GM23338 (cell line): Measurements from ENCODE around the gene SKIC8. TPM values are rescaled to one million over a fixed set of nuclear protein-coding genes. Genes with fewer than 3 reads are reported as not detected.

Experiments used
- ATAC-seq: fragments of 200-7000 bp; cut with Tn5 transposase; 3 replicates; pipeline ENCODE4 v1.9.1; 2020
- DNase-seq: peaks from one replicate; pipeline ENCODE4 v3.0.0-alpha.2; 2015; ENCODE audit warnings: low spot score
- H2AFZ ChIP-seq: fragments of 200-600 bp; sonication (generic); 2 replicates; pipeline ENCODE4 v1.8.0; 2016; ENCODE audit warnings: antibody characterized with exemption, mild to moderate bottlenecking, moderate library complexity
- H3F3A ChIP-seq: fragments of 200-600 bp; sonication (generic); replicated peaks from 2 replicates; pipeline ENCODE4 v1.8.0; 2017; ENCODE audit warnings: antibody characterized with exemption, mixed run types, low read depth
- H3K27ac ChIP-seq: fragments of 200-600 bp; sonication (generic); 2 replicates; pipeline ENCODE4 v1.6.1; 2016; ENCODE audit warnings: low read depth
- H3K27me3 ChIP-seq: fragments of 200-600 bp; sonication (generic); 2 replicates; pipeline ENCODE4 v1.8.0; 2016; ENCODE audit warnings: mild to moderate bottlenecking, mixed run types, moderate library complexity; ENCODE audit not compliant: insufficient read depth
- H3K36me3 ChIP-seq: fragments of 200-600 bp; sonication (generic); 2 replicates; pipeline ENCODE4 v1.8.0; 2016; ENCODE audit warnings: mild to moderate bottlenecking; ENCODE audit not compliant: insufficient read depth
- H3K4me1 ChIP-seq: fragments of 200-600 bp; sonication (generic); 2 replicates; pipeline ENCODE4 v1.8.0; 2016; ENCODE audit warnings: mild to moderate bottlenecking, moderate library complexity; ENCODE audit not compliant: insufficient read depth
- H3K4me2 ChIP-seq: fragments of 200-600 bp; sonication (generic); 2 replicates; pipeline ENCODE4 v1.7.1; 2017; ENCODE audit warnings: mixed run types
- H3K4me3 ChIP-seq: fragments of 200-600 bp; sonication (generic); 2 replicates; pipeline ENCODE4 v1.6.1; 2016; ENCODE audit warnings: mixed run types
- H3K79me2 ChIP-seq: fragments of 200-600 bp; sonication (generic); replicated peaks from 2 replicates; pipeline ENCODE4 v1.8.0; 2017; ENCODE audit warnings: mild to moderate bottlenecking; ENCODE audit not compliant: insufficient read depth
- H3K9me2 ChIP-seq: fragments of 200-600 bp; sonication (generic); 2 replicates; pipeline ENCODE4 v1.8.0; 2017; ENCODE audit not compliant: insufficient read depth
- H4K20me1 ChIP-seq: fragments of 200-600 bp; sonication (generic); replicated peaks from 2 replicates; pipeline ENCODE4 v1.8.0; 2017; ENCODE audit warnings: mild to moderate bottlenecking; ENCODE audit not compliant: insufficient read depth
- H3K27ac Mint-ChIP-seq: 2 replicates; pipeline ENCODE4 v1.8.0; 2020; ENCODE audit warnings: inconsistent platforms, mild to moderate bottlenecking, moderate library complexity, mixed read lengths
- H3K27me3 Mint-ChIP-seq: 3 replicates; pipeline ENCODE4 v1.8.0; 2022; ENCODE audit warnings: low read depth, mild to moderate bottlenecking, moderate library complexity, mixed read lengths, inconsistent platforms; ENCODE audit not compliant: insufficient read depth, poor library complexity
- H3K36me3 Mint-ChIP-seq: 3 replicates; pipeline ENCODE4 v1.8.0; 2021; ENCODE audit warnings: low read depth, mild to moderate bottlenecking, inconsistent platforms, moderate library complexity, mixed read lengths
- H3K4me1 Mint-ChIP-seq: 3 replicates; pipeline ENCODE4 v1.8.0; 2020; ENCODE audit warnings: mild to moderate bottlenecking, inconsistent platforms, mixed read lengths
- H3K4me3 Mint-ChIP-seq: 3 replicates; pipeline ENCODE4 v1.8.0; 2021; ENCODE audit warnings: moderate library complexity, mild to moderate bottlenecking, inconsistent platforms, mixed read lengths
- H3K9me3 Mint-ChIP-seq: 3 replicates; pipeline ENCODE4 v1.8.0; 2020; ENCODE audit warnings: moderate library complexity, mild to moderate bottlenecking, inconsistent platforms, mixed read lengths
- CREB1 ChIP-seq: fragments of 250-450 bp; sonication (Bioruptor Pico); IDR thresholded peaks from 2 replicates; pipeline ENCODE4 v1.5.0; 2020; ENCODE audit warnings: low read depth, mild to moderate bottlenecking, moderate library complexity
- CTCF ChIP-seq, 2 experiments: fragments of 200-600 bp in 1 of 2; sonication (generic) in 1 of 2; conservative IDR thresholded peaks; 2 replicates each; pipeline versions ENCODE4 v1.5.1 to v1.6.1; 2016 to 2017; ENCODE audit warnings: antibody characterized with exemption in 2 of 2, low read depth in 2 of 2, mild to moderate bottlenecking in 2 of 2, moderate library complexity in 1 of 2
- ETS1 ChIP-seq: IDR thresholded peaks from 2 replicates; pipeline ENCODE4 v1.6.1; 2016; ENCODE audit warnings: antibody characterized with exemption
- EZH2 ChIP-seq: fragments of 200-600 bp; sonication (generic); IDR thresholded peaks from one replicate; pipeline ENCODE4 v1.8.0; 2017; ENCODE audit warnings: antibody characterized with exemption, mild to moderate bottlenecking, low read depth; ENCODE audit not compliant: unreplicated experiment
- EZH2phosphoT487 ChIP-seq: fragments of 200-600 bp; sonication (generic); IDR thresholded peaks from one replicate; pipeline ENCODE4 v1.8.1; 2018; ENCODE audit warnings: antibody characterized with exemption; ENCODE audit not compliant: unreplicated experiment
- JUNB ChIP-seq: IDR thresholded peaks from one replicate; pipeline ENCODE4 v1.6.1; 2016; ENCODE audit warnings: antibody characterized with exemption; ENCODE audit not compliant: unreplicated experiment
- NANOG ChIP-seq: IDR thresholded peaks from 2 replicates; pipeline ENCODE4 v1.6.1; 2016; ENCODE audit warnings: antibody characterized with exemption, borderline replicate concordance
- POLR2AphosphoS5 ChIP-seq: IDR thresholded peaks from 2 replicates; pipeline ENCODE4 v1.6.1; 2016; ENCODE audit warnings: antibody characterized with exemption, low read depth
- STAT1 ChIP-seq: IDR thresholded peaks from one replicate; pipeline ENCODE4 v1.6.1; 2016; ENCODE audit warnings: antibody characterized with exemption; ENCODE audit not compliant: unreplicated experiment
- ZNF114 ChIP-seq: fragments of 250-450 bp; sonication (Bioruptor Pico); IDR thresholded peaks from 2 replicates; pipeline ENCODE4 v1.5.0; 2020; ENCODE audit warnings: mild to moderate bottlenecking, moderate library complexity
- ZNF331 ChIP-seq: fragments of 250-450 bp; sonication (Bioruptor Pico); IDR thresholded peaks from 2 replicates; pipeline ENCODE4 v1.5.0; 2020; ENCODE audit warnings: low read depth, mild to moderate bottlenecking, moderate library complexity
- ZNF462 ChIP-seq: fragments of 250-450 bp; sonication (Bioruptor Pico); IDR thresholded peaks from 2 replicates; pipeline ENCODE4 v1.5.0; 2020; ENCODE audit warnings: mild to moderate bottlenecking, moderate library complexity
- polyA plus RNA-seq: library from polyadenylated mRNA; unstranded; fragments of >200 nt; fragmentation: Nextera tagmentation; extraction: Ambion mirVana; gene quantifications from 2 replicates; pipeline ENCODE4 v1.2.1, GENCODE V29; 2016
- total RNA-seq: library from RNA; depleted of rRNA; stranded (reverse); fragments of >200 nt; shearing (Covaris generic); gene quantifications from 2 replicates; pipeline ENCODE4 v1.2.3, GENCODE V29; 2014
- TF ChIP-seq, protein P1 (sequence below): IDR thresholded peaks from one replicate; pipeline ENCODE4 v1.6.1; 2018; ENCODE audit warnings: antibody characterized with exemption; ENCODE audit not compliant: unreplicated experiment

The SKIC8 gene
- total and polyA plus RNA-seq, 2 experiments from 2014 or later: 59.4 to 73.8 TPM

DNA sequence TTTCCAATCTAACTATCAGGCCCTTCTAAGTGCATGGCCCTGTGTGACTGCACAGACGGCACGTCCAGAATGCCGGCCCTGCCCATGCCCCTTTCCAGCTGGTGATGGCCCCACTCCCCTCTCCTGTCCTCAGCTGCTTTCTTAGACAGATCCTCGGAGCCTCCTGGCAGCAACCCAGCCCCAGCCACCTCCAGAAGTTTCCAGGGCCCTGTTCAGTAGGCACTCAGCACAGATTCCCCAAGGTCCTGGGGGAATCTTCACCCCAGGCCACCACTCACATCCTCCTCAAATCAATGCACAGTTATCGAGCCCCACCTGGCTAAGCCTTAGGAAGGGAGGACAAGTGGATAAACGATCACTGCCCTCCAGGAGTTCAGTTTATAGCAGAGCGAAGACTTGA, 39.4 kb upstream of the SKIC8 start:
- H3K36me3 Mint-ChIP-seq: peaks cover 17% of the 10 kb centered on the region
- no peak overlapping the region for H3K27ac ChIP-seq
- H3K9me3 Mint-ChIP-seq: no peaks in the 10 kb centered on the region
- H3K4me1 Mint-ChIP-seq: peaks cover 28% of the 10 kb centered on the region
- no peaks in the 10 kb centered on the region; the same call in 1 of the 2 replicates for H4K20me1 ChIP-seq
- H3K4me1 ChIP-seq: peaks cover 15% of the 10 kb centered on the region
- 0 out of 2 replicates have a peak, but pooled peaks cover 4% of the 10 kb centered on the region for H3F3A ChIP-seq
- peak overlapping the region; percentile 83; the same call in 1 of the 3 replicates for H3K4me3 Mint-ChIP-seq
- DNase-seq: no peak
- no peak overlapping the region for H3K4me3 ChIP-seq
- peaks cover 38% of the 10 kb centered on the region for H3K27me3 ChIP-seq
- no peak overlapping the region for H2AFZ ChIP-seq
- ATAC-seq: no peak
- 0 out of 2 replicates have a peak, but pooled peaks cover 7% of the 10 kb centered on the region for H3K9me2 ChIP-seq
- peaks cover 28% of the 10 kb centered on the region for H3K27me3 Mint-ChIP-seq
- no peaks in the 10 kb centered on the region; the same call in 1 of the 2 replicates for H3K79me2 ChIP-seq
- no peak overlapping the region for H3K27ac Mint-ChIP-seq
- H3K4me2 ChIP-seq: 0 out of 2 replicates have a peak overlapping the region, but pooled peaks have one; percentile 95
- H3K36me3 ChIP-seq: peaks cover 5% of the 10 kb centered on the region; the same call in 1 of the 2 replicates
- TF ChIP-seq EZH2 (no peak), NANOG (no peak), ZNF331 (CRISPR knock-in tag) (no peak), POLR2AphosphoS5 (no peak), ZNF114 (CRISPR knock-in tag) (no peak), EZH2phosphoT487 (no peak), JUNB (no peak), ZNF462 (CRISPR knock-in tag) (no peak), STAT1 (no peak), ETS1 (no peak), CREB1 (CRISPR knock-in tag) (no peak), CTCF (conservative IDR thresholded peaks at IDR 0.05; ENCODE audit: low read depth in 2 of 2) (no peak)
- TF ChIP-seq, protein P1, sequence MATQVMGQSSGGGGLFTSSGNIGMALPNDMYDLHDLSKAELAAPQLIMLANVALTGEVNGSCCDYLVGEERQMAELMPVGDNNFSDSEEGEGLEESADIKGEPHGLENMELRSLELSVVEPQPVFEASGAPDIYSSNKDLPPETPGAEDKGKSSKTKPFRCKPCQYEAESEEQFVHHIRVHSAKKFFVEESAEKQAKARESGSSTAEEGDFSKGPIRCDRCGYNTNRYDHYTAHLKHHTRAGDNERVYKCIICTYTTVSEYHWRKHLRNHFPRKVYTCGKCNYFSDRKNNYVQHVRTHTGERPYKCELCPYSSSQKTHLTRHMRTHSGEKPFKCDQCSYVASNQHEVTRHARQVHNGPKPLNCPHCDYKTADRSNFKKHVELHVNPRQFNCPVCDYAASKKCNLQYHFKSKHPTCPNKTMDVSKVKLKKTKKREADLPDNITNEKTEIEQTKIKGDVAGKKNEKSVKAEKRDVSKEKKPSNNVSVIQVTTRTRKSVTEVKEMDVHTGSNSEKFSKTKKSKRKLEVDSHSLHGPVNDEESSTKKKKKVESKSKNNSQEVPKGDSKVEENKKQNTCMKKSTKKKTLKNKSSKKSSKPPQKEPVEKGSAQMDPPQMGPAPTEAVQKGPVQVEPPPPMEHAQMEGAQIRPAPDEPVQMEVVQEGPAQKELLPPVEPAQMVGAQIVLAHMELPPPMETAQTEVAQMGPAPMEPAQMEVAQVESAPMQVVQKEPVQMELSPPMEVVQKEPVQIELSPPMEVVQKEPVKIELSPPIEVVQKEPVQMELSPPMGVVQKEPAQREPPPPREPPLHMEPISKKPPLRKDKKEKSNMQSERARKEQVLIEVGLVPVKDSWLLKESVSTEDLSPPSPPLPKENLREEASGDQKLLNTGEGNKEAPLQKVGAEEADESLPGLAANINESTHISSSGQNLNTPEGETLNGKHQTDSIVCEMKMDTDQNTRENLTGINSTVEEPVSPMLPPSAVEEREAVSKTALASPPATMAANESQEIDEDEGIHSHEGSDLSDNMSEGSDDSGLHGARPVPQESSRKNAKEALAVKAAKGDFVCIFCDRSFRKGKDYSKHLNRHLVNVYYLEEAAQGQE: no peak
